Fibroblast of lung (primary cell): ENCODE results near the gene LRRTM1.

Experiments used
- EZH2 ChIP-seq: IDR thresholded peaks from 2 replicates; pipeline ENCODE4 v1.5.1; 2012; ENCODE audit warnings: low read length, control low read depth, mild to moderate bottlenecking; ENCODE audit errors: missing control alignments
- TF ChIP-seq, protein P1 (sequence below), 2 donors: IDR thresholded peaks in 1 of 2; conservative IDR thresholded peaks in 1 of 2; 1 replicate in 1 of 2; 2 replicates in 1 of 2; pipeline ENCODE4 v1.5.1; 2011 to 2012; ENCODE audit warnings: low read length in 2 of 2, control low read depth in 1 of 2, inconsistent platforms in 1 of 2, low read depth in 1 of 2, mild to moderate bottlenecking in 1 of 2

DNA sequence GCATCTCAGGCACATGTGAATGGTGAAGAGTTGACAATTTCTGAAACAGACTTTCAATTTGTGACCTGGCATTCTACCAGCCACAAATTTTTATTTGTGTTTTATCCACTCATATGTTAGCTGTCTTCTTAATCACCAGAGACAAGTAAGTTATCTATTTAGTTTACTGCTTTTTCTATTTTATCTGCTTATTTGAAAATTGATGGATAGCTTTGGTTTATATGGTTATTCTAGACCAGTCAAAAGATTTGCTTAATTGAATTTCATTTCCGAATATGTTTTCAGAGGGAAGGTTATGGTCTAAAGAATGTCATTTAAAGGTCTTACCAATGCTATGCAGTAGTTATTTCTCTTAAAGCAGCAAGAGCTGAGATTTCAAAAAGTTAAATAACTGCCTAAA lies 43.5 kb upstream of the LRRTM1 start:
- TF ChIP-seq EZH2, result no peak
- TF ChIP-seq, protein P1, sequence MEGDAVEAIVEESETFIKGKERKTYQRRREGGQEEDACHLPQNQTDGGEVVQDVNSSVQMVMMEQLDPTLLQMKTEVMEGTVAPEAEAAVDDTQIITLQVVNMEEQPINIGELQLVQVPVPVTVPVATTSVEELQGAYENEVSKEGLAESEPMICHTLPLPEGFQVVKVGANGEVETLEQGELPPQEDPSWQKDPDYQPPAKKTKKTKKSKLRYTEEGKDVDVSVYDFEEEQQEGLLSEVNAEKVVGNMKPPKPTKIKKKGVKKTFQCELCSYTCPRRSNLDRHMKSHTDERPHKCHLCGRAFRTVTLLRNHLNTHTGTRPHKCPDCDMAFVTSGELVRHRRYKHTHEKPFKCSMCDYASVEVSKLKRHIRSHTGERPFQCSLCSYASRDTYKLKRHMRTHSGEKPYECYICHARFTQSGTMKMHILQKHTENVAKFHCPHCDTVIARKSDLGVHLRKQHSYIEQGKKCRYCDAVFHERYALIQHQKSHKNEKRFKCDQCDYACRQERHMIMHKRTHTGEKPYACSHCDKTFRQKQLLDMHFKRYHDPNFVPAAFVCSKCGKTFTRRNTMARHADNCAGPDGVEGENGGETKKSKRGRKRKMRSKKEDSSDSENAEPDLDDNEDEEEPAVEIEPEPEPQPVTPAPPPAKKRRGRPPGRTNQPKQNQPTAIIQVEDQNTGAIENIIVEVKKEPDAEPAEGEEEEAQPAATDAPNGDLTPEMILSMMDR (conservative IDR thresholded peaks at IDR 0.05 in 1 of 2, IDR thresholded peaks at IDR 0.05 in 1 of 2; ENCODE audit: low read depth in 1 of 2, low read length in 2 of 2), result no peak
